ENCODE results near the gene HRH3.

- TF ChIP-seq POLR2A (IDR thresholded peaks at IDR 0.05) (no peak), EP300 (IDR thresholded peaks at IDR 0.05; ENCODE audit: low read depth) (no peak)
Observed at GRCh38 chr20:62196286-62196685, 23.8 kb downstream of the HRH3 start.

All from transverse colon (tissue), 1 donor.